CD8-positive, alpha-beta memory T cell (primary cell): Measurements from ENCODE around the gene POU6F1. TPM values are rescaled to one million over a fixed set of nuclear protein-coding genes. Genes with fewer than 3 reads are reported as not detected.

ENCODE experiments used
- CTCF ChIA-PET: fragments of 350-600 bp; sonication (Branson Sonifier 250); formaldehyde crosslinking; loops from one replicate; lab custom pipeline; 2021; ENCODE audit warnings: antibody characterized with exemption; lab: Charles Lee
- POLR2A ChIA-PET: fragments of 350-600 bp; sonication (Branson Sonifier 250); formaldehyde crosslinking; loops from one replicate; lab custom pipeline; 2021; ENCODE audit warnings: antibody characterized with exemption; lab: Charles Lee
- DNase-seq, 5 donors: peaks; one replicate each; pipeline versions ENCODE4 v3.0.0 to v3.0.0-alpha.2; 2020 to 2022; ENCODE audit warnings: mixed read lengths in 1 of 5
- H3K27ac ChIP-seq: one replicate; pipeline ENCODE4 v1.7.0; 2013; ENCODE audit warnings: low read depth, mild to moderate bottlenecking, low read length, moderate library complexity
- H3K27me3 ChIP-seq: 2 replicates; pipeline ENCODE4 v1.7.0; 2013; ENCODE audit warnings: low read length, mild to moderate bottlenecking; ENCODE audit not compliant: insufficient read depth, poor library complexity, severe bottlenecking
- H3K36me3 ChIP-seq: 2 replicates; pipeline ENCODE4 v1.7.0; 2013; ENCODE audit warnings: mild to moderate bottlenecking, low read length, moderate library complexity; ENCODE audit not compliant: insufficient read depth
- H3K4me1 ChIP-seq: 2 replicates; pipeline ENCODE4 v1.7.0; 2013; ENCODE audit warnings: mild to moderate bottlenecking, low read length, moderate library complexity; ENCODE audit not compliant: insufficient read depth
- H3K4me3 ChIP-seq: 2 replicates; pipeline ENCODE4 v1.7.0; 2013; ENCODE audit warnings: mild to moderate bottlenecking, low read length
- H3K9me3 ChIP-seq: 2 replicates; pipeline ENCODE4 v1.7.0; 2013; ENCODE audit warnings: mild to moderate bottlenecking, low read length
- H3K27ac Mint-ChIP-seq, 8 donors: one replicate each; pipeline ENCODE4 v1.8.0; 2020 to 2021; ENCODE audit warnings: mixed read lengths in 8 of 8, mild to moderate bottlenecking in 6 of 8, inconsistent platforms in 3 of 8, moderate library complexity in 3 of 8
- H3K27me3 Mint-ChIP-seq, 2 donors: one replicate each; pipeline ENCODE4 v1.8.0; 2020 to 2021; ENCODE audit warnings: mixed read lengths in 2 of 2, mild to moderate bottlenecking in 1 of 2, moderate library complexity in 1 of 2
- H3K36me3 Mint-ChIP-seq, 3 donors: one replicate each; pipeline ENCODE4 v1.8.0; 2020 to 2021; ENCODE audit warnings: mixed read lengths in 3 of 3, inconsistent platforms in 1 of 3, mild to moderate bottlenecking in 1 of 3
- H3K4me1 Mint-ChIP-seq, 3 donors: one replicate each; pipeline ENCODE4 v1.8.0; 2020 to 2021; ENCODE audit warnings: mixed read lengths in 3 of 3, inconsistent platforms in 1 of 3, mild to moderate bottlenecking in 1 of 3
- H3K4me3 Mint-ChIP-seq, 7 donors: one replicate each; pipeline ENCODE4 v1.8.0; 2020 to 2021; ENCODE audit warnings: mixed read lengths in 7 of 7, mild to moderate bottlenecking in 6 of 7, moderate library complexity in 4 of 7, inconsistent platforms in 2 of 7
- H3K9me3 Mint-ChIP-seq, 5 donors: one replicate each; pipeline ENCODE4 v1.8.0; 2020 to 2022; ENCODE audit warnings: mixed read lengths in 5 of 5, mild to moderate bottlenecking in 3 of 5, moderate library complexity in 2 of 5, inconsistent platforms in 1 of 5
- polyA plus RNA-seq: library from polyadenylated mRNA; unstranded; fragments of 300-500 nt; fragmentation: Illumina TruSeq; gene quantifications from one replicate; pipeline ENCODE4 v1.2.3, GENCODE V29; 2021
- total RNA-seq, 2 experiments: library from RNA; stranded (reverse); gene quantifications; one replicate each; pipeline ENCODE4 v1.2.3, GENCODE V29; 2021

POU6F1 gene
- total and polyA plus RNA-seq, 3 experiments from 2014 or later: 2.2 to 15.4 (median 12.0) TPM

DNA sequence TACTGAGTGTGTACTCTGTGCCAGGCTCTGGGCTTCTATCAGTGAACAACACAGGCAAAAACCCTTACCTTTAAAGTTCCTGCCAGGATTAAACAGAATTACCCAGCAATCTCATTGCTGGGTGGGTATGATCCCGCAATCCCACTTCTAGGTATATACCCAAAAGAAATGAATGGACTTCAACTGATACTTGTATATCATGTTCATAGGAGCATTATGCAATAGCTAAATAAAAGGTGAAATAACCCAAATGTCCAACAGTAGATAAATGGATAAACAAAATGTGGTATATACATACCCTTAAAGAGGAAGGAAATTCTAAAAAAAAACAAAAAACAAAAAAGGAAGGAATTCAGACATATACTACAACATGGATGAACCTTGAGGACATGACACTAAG lies 35.4 kb upstream of the POU6F1 start:
- ChIA-PET POLR2A (no interaction called here), CTCF (interaction anchor here (1.0 to 1.6 kb wide), 6 partner anchors 8 to 87 kb away, joined by 3 to 4 read pairs (median 3); no protein-coding TSS in a partner anchor)
- no peak overlapping the region for H3K4me3 Mint-ChIP-seq
- DNase-seq: no peak
- Histone ChIP-seq H3K4me1 (peaks cover 4% of the 10 kb centered on the region), H3K27ac (no peak overlapping the region), H3K9me3 (no peaks in the 10 kb centered on the region), H3K36me3 (no peaks in the 10 kb centered on the region), H3K4me3 (no peak overlapping the region), H3K27me3 (no peaks in the 10 kb centered on the region)
- peaks cover 7 to 10% (median 8%) of the 10 kb centered on the region in 3 donors for H3K4me1 Mint-ChIP-seq
- no peaks in the 10 kb centered on the region for H3K9me3 Mint-ChIP-seq
- H3K27ac Mint-ChIP-seq: peak overlapping the region in 1 of 8 donors; percentile 22
- H3K36me3 Mint-ChIP-seq: peaks cover 2 to 5% (median 3%) of the 10 kb centered on the region in 3 donors
- peaks cover 0 to 1% of the 10 kb centered on the region in 2 donors for H3K27me3 Mint-ChIP-seq

DNA sequence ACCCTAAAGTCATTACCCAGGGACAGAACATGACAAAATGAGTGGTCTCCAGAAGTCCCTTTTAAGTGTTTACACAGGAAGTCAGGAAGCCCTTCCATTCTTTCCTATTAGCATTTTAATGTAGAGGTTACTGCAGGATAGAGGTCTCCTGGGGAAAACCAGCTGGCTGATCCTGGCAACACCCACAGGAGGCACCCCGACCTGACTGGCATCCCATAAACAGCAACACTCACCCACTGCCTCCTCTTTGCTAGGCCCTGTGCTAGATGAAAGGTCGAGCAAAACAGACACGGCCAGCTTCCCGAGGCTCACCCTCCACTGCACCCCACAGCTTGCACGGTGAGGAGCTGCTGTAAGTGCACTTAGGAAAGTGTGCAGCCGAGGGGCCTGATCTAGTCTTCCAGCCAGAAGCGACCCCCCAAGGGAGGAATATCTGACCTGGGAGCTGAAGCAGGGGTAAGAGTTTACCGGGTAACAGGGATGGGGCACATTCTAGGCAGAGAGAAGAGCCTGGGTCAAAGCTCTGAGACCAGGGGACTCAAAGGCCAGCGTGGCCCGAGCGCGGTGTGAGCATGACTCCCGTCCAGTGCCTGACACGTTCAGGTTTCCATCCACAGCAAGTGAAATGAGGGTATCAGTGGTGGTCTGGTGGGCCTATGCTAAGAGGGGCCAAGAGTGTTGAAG lies 29.8 kb upstream of the POU6F1 start:
- Histone ChIP-seq H3K4me3 (no peak overlapping the region), H3K27me3 (no peaks in the 10 kb centered on the region), H3K9me3 (no peaks in the 10 kb centered on the region), H3K36me3 (peaks cover 4% of the 10 kb centered on the region), H3K27ac (no peak overlapping the region), H3K4me1 (peaks cover 35% of the 10 kb centered on the region)
- Mint-ChIP-seq H3K36me3 (peaks cover 7 to 31% (median 9%) of the 10 kb centered on the region in 3 donors), H3K4me3 (peak overlapping the region in 2 of 7 donors; percentile 32 to 37), H3K27me3 (no peaks in the 10 kb centered on the region), H3K27ac (peak overlapping the region; percentile 80 to 92 (median 86)), H3K4me1 (peaks cover 42 to 50% (median 46%) of the 10 kb centered on the region in 3 donors), H3K9me3 (no peaks in the 10 kb centered on the region)
- POLR2A ChIA-PET: interaction anchor here (1.9 kb wide), 1 partner anchor 9 kb away, joined by 7 read pairs; the partner anchor contains the start of gene DAZAP2
- DNase-seq: no peak
- CTCF ChIA-PET: interaction anchor here (2.3 kb wide), 1 partner anchor 30 kb away, joined by 8 read pairs; the partner anchor contains the start of gene POU6F1

DNA sequence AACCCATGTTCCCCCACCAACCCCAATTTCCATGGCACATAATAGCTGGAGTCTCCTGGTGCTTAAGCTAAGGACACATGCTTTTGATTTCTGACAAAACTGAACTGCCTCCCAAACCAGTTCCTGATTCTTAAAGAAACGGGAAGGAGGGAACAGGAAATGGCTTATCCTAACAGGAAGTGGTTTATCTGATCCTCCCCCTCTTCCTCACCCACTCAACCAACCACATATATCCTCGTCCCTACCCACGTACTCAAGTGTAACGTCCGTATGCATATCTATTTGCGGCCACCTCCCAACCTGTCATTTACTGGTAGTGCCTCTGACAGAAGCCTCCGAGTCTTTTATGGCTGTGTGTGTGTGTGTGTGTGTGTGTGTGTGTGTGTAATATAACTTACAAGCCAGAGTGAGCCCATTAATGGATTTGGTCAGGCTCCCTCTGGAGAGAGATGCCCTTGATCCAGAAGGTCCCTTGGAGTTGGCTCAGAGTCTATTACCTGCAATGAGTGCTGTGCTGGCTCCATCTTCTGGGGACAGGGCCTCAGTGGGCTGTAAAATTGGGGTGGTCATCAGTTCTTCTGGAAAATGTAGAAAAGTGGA lies 28.5 kb upstream of the POU6F1 start:
- peak in 3 of 5 donors; percentile 37 to 60 (median 40) for DNase-seq
- peaks cover 13% of the 10 kb centered on the region for H3K36me3 ChIP-seq
- CTCF ChIA-PET: interaction anchor here (0.9 to 2.3 kb wide), 3 partner anchors 28 to 481 kb away, joined by 3 to 8 read pairs (median 3); partner anchors contain the start of gene POU6F1
- H3K27ac ChIP-seq: peak overlapping the region; percentile 34
- peaks cover 44% of the 10 kb centered on the region for H3K4me1 ChIP-seq
- Mint-ChIP-seq H3K27ac (peak overlapping the region; percentile 80 to 97 (median 91)), H3K9me3 (no peaks in the 10 kb centered on the region), H3K36me3 (peaks cover 7 to 43% (median 12%) of the 10 kb centered on the region in 3 donors), H3K4me1 (peaks cover 52 to 63% (median 57%) of the 10 kb centered on the region in 3 donors), H3K4me3 (peak overlapping the region; percentile 3 to 53 (median 37)), H3K27me3 (no peaks in the 10 kb centered on the region)
- H3K9me3 ChIP-seq: no peaks in the 10 kb centered on the region
- POLR2A ChIA-PET: interaction anchor here (1.1 to 1.9 kb wide), 3 partner anchors 8 to 28 kb away, joined by 3 to 9 read pairs (median 7); partner anchors contain the start of genes DAZAP2, POU6F1 and SMAGP
- H3K27me3 ChIP-seq: no peaks in the 10 kb centered on the region
- no peak overlapping the region for H3K4me3 ChIP-seq

DNA sequence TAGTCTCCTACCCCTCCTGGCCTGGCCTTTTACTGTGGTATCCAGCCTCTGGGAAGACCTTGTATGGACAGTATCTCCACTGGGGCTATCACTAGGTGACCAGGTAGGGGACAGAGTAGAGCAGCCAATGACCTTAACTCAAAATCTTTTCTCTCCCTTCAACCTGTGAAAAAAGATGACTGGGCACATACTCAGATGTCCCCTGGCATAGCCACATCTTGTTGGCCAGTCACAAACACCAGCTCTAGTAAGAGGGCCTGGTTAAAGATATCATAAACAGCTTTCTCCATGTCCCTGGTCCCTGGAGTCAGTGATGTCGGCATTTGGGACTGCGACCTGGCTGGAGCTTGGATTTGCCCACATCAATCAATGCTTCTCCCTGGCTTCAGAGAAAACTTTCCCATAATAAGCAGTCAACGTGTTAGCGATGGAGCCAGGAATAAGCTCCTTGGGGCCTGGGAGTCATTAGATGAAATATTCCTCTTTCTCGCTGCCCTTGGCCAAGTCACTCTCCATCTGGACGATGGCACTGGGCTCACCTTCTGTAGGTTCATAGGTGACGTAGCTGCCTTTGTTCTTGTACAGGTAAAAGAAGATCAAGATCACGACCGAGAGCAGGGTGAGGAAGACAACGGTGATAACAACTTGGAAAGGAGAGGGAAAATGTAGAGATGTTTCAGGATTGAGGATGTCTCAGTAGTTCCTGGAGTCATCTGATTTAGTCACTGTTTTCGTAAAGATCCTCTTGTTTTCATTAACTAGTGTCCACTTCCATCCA lies 27.8 kb upstream of the POU6F1 start:
- Mint-ChIP-seq H3K27ac (peak overlapping the region; percentile 80 to 97 (median 91)), H3K4me1 (peaks cover 56 to 70% (median 64%) of the 10 kb centered on the region in 3 donors)
- CTCF ChIA-PET: interaction anchor here (0.9 to 2.3 kb wide), 4 partner anchors 24 to 481 kb away, joined by 3 to 8 read pairs (median 4); partner anchors contain the start of gene POU6F1

DNA sequence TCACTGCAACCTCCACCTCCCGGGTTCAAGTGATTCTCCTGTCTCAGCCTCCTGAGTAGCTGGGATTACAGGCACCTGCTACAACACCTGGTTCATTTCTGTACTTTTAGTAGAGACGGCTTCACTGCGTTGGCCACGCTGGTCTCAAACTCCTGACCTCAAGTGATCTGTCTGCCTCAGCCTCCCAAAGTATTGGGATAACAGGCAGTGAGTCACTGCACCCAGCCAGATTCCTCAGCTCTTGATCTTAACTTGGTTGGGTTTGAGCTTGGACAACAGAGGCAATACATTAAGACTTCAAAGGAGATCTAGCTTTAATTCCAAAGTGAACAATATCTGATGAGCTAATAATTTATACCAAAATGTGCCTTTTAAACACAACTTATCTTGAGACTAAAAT lies 26.4 kb upstream of the POU6F1 start:
- no peak for DNase-seq
- no peaks in the 10 kb centered on the region for H3K27me3 ChIP-seq
- Mint-ChIP-seq H3K36me3 (peaks cover 7 to 61% (median 19%) of the 10 kb centered on the region in 3 donors), H3K4me3 (peak overlapping the region in 2 of 7 donors; percentile 15 to 44), H3K9me3 (no peaks in the 10 kb centered on the region), H3K27ac (peak overlapping the region in 7 of 8 donors; percentile 40 to 87 (median 79)), H3K4me1 (peaks cover 65 to 81% (median 76%) of the 10 kb centered on the region in 3 donors), H3K27me3 (no peaks in the 10 kb centered on the region)
- peaks cover 61% of the 10 kb centered on the region for H3K4me1 ChIP-seq
- ChIA-PET CTCF (interaction anchor here (1.1 to 1.3 kb wide), 2 partner anchors 18 to 26 kb away, joined by 3 to 4 read pairs; partner anchors contain the start of gene POU6F1), POLR2A (interaction anchor here (0.6 kb wide), 1 partner anchor 165 kb away, joined by 8 read pairs; no protein-coding TSS in a partner anchor)
- no peak overlapping the region for H3K27ac ChIP-seq
- no peaks in the 10 kb centered on the region for H3K9me3 ChIP-seq
- H3K4me3 ChIP-seq: no peak overlapping the region
- H3K36me3 ChIP-seq: peaks cover 30% of the 10 kb centered on the region

More for the DNA sequence above, 27.8 kb upstream of the POU6F1 start:
- peak overlapping the region in 6 of 7 donors; percentile 13 to 48 (median 30) for H3K4me3 Mint-ChIP-seq
- H3K9me3 Mint-ChIP-seq: no peaks in the 10 kb centered on the region
- Histone ChIP-seq H3K4me1 (peaks cover 51% of the 10 kb centered on the region), H3K27me3 (no peaks in the 10 kb centered on the region), H3K27ac (peak overlapping the region; percentile 34), H3K9me3 (no peaks in the 10 kb centered on the region), H3K4me3 (no peak overlapping the region), H3K36me3 (peaks cover 19% of the 10 kb centered on the region)
- POLR2A ChIA-PET: interaction anchor here (1.1 to 1.6 kb wide), 2 partner anchors 25 to 28 kb away, joined by 3 to 9 read pairs; partner anchors contain the start of genes POU6F1 and SMAGP
- peaks cover 7 to 50% (median 16%) of the 10 kb centered on the region in 3 donors for H3K36me3 Mint-ChIP-seq
- H3K27me3 Mint-ChIP-seq: no peaks in the 10 kb centered on the region
- DNase-seq: no peak

DNA sequence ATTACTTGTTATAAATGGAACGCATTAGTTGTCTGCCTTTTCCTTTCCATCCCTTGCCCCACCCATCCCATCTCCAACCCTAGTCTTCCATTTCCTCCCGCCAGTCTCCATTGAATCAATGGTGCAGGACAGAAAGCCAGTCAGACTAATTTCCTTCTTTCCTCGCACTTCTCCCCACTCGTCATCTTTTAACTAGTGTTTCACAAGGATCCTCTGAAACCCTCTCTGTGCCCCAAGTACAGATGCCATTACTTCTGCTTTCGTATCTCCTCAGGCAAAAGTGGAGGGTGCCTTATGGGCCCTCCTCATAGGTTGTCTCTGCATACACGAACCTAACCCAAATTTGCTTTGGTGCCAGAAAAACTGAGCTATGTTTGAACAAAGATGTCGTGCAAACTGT lies 25.0 kb upstream of the POU6F1 start:
- peaks cover 30% of the 10 kb centered on the region for H3K36me3 ChIP-seq
- H3K9me3 ChIP-seq: no peaks in the 10 kb centered on the region
- no peak overlapping the region for H3K27ac ChIP-seq
- Mint-ChIP-seq H3K27ac (peak overlapping the region in 7 of 8 donors; percentile 4 to 100 (median 73)), H3K4me1 (peaks cover 65 to 81% (median 75%) of the 10 kb centered on the region in 3 donors), H3K9me3 (no peaks in the 10 kb centered on the region), H3K36me3 (peaks cover 7 to 75% (median 17%) of the 10 kb centered on the region in 3 donors), H3K4me3 (peak overlapping the region in 4 of 7 donors; percentile 4 to 64 (median 18)), H3K27me3 (peaks cover 0 to 3% of the 10 kb centered on the region in 2 donors)
- POLR2A ChIA-PET: interaction anchor here (1.6 kb wide), 1 partner anchor 28 kb away, joined by 4 read pairs; no protein-coding TSS in a partner anchor
- no peak for DNase-seq
- H3K27me3 ChIP-seq: no peaks in the 10 kb centered on the region
- H3K4me1 ChIP-seq: peaks cover 58% of the 10 kb centered on the region
- CTCF ChIA-PET: interaction anchor here (1.1 kb wide), 2 partner anchors 12 to 98 kb away, joined by 3 to 5 read pairs; no protein-coding TSS in a partner anchor
- H3K4me3 ChIP-seq: no peak overlapping the region

DNA sequence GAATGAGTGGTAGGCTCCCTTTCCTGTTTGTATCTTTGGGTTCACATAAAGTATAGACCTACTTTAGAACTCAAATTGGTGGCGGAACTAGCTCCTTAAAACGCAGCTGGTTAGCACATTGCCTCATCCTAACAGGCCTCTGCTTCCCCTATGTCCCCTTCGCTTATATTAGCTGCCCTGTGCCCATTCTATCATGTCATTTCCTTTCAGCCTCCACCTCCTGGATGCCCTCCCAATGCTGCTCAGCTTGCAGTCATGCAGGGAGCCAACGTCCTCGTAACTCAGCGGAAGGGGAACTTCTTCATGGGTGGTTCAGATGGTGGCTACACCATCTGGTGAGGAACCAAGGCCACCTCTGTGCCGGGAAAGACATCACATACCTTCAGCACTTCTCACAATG lies 24.3 kb upstream of the POU6F1 start:
- CTCF ChIA-PET: interaction anchor here (1.1 to 4.8 kb wide), 2 partner anchors 9 to 24 kb away, joined by 3 to 31 read pairs; partner anchors contain the start of gene POU6F1
- DNase-seq: no peak
- H3K36me3 ChIP-seq: peaks cover 30% of the 10 kb centered on the region
- H3K27ac ChIP-seq: no peak overlapping the region
- peaks cover 52% of the 10 kb centered on the region for H3K4me1 ChIP-seq
- Mint-ChIP-seq H3K27ac (peak overlapping the region in 7 of 8 donors; percentile 33 to 100 (median 74)), H3K36me3 (peaks cover 7 to 73% (median 17%) of the 10 kb centered on the region in 3 donors), H3K4me3 (peak overlapping the region in 6 of 7 donors; percentile 4 to 64 (median 49)), H3K4me1 (peaks cover 60 to 75% (median 70%) of the 10 kb centered on the region in 3 donors), H3K27me3 (peaks cover 0 to 3% of the 10 kb centered on the region in 2 donors), H3K9me3 (no peaks in the 10 kb centered on the region)
- POLR2A ChIA-PET: interaction anchor here (1.6 to 6.1 kb wide), 2 partner anchors 25 to 29 kb away, joined by 4 to 125 read pairs; partner anchors contain the start of gene POU6F1
- no peak overlapping the region for H3K4me3 ChIP-seq
- no peaks in the 10 kb centered on the region for H3K27me3 ChIP-seq
- no peaks in the 10 kb centered on the region for H3K9me3 ChIP-seq
